NK-92 (cell line): Measurements from ENCODE around the gene CISH.

ENCODE experiments used
- DNase-seq: peaks from one replicate; lab custom pipeline; 2025; ENCODE audit not compliant: unreplicated experiment; lab: John Stamatoyannopoulos, UW

CISH gene

DNA sequence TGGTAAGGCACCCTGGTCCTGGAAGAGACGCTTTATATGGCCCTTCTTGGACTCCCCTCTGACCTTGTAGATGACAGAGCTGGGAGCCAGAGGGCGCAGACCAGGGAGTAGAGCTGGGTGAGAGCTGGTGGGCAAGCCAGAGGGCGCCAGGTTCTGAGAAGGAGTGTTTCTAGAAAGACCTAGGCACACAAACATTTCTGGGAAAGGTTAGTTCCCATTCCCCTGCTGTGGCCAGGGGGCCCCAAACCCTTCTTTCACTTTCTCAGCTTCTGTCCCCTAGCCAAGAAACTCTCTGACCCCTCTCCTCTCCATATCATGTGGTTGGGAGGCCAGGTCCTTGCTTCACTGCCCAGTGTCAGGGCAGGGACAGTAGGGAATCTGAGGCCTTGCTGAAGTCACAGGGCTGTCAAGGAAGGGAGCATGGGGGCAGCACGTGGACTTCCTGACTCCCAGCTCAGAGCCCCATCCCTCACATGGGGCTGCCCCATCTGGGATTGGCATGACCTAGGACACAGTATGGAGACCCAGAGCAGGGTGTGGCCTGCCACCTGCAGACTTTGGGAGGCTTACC is 38.7 kb downstream of the CISH start:
- DNase-seq: no peak

DNA sequence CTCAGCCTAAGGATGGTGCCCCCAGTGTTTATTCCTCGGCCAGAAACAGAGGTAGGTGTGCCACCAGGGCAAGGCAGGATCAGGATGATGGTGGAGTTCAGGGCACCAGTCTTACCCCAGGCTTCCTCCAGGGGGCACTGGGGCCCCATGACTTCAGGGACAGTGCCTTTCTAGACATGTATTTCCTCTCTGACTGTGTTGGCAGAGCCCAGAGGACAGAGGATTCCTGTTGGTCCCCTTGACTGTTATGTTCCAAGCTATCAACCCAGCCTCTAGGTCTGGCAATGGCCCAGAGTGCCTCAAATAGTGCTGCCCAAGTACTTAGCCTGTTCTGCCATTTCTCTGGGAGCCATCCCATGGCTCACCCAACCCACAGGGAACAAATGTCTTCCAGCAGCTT is 39.4 kb downstream of the CISH start:
- DNase-seq: no peak

DNA sequence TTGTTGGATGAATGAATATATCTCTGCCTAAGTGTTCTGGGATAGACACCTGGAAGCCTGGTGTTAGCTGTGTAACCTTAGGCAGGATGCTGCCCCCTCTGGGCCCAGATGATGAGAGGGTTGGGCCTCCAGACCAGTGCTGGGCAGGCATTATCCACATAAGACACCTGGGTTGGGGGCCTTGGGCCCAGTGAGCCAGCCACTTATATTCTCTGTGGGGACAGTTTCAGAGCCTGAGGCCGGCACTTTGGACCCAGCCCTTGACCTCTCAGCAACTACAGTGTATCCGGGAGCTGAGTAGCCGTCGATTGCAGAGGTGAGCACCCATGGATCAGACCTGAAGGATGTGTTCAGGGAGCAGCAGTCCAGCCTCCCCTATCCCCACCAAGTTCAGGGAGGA is 40.1 kb downstream of the CISH start:
- DNase-seq: no peak

DNA sequence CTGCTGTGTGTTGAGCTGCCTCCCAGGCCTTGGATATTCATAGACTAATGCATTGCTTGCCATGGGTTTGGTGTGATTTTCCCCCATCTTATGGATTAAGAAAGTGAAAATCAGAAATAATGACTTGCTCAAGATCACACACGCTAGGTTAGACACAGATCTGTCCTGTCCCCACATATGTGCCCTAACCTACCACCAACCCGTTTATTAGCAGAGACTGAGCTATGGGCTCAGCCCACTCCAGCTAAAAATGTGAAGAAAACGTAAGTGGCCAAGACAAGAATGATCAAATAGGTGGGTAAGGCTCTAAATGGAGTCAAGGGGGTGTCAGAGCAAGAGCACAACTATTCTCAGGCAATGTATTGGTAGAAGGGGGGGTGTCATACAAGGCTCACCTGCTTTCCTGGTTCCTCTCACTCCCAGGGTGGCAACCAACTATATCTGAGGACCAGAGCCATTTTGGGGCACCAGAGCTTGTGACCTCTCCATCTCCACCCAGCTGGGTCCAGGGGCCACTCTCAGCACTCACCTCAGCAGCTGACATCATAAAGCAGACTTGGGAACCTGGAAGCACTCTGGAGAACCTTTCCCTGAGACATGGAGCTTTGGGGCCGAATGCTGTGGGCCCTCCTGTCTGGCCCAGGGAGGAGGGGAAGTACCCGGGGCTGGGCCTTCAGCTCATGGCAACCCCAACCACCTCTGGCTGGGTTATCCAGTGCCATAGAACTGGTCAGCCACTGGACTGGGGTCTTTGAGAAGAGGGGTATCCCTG is 40.9 kb downstream of the CISH start:
- no peak for DNase-seq

DNA sequence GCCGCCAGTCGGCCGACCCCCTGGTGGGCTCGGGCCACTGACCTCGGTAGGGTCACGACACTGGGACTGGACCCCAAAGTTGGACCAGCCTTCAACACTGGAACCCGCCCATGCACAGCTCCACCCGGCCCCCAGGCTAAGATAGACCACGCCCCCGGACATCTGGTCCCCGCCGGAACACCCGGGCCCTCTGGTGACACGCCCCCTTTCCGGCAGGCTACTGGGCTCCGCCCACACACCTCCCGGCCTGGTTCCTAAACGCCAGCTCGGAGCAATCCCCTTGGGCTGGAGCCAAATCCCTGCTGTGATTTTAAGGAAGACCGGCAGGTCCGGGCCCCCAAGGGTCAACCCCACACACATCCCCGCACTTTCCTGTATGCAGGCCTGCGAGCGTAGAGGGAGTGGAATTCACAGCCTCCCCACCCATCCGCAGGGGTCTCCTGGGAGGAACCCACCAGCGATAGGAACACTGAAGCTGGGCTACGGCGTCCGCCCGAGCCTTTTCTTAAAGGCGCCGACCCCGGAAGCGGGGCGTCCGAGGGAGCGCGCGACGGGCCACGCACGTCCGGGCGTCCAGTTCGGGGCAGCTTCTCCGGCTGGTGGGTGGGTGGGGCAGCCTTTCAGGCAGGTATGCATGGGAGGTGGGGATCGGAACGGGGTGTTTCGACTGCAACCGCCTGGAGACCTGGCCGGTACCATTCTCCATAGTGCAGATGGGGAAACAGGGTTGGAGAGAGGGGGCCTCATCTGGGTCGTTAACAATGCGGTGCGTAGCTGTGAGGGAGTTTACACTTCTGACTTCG is 42.4 kb downstream of the CISH start, which contains the start of gene HEMK1:
TSS of gene HEMK1 (plus strand) at position 576 of the 803 bp plus-strand sequence. CDS start 1,583 bp downstream, outside the sequence.
- peak; percentile 48 for DNase-seq

DNA sequence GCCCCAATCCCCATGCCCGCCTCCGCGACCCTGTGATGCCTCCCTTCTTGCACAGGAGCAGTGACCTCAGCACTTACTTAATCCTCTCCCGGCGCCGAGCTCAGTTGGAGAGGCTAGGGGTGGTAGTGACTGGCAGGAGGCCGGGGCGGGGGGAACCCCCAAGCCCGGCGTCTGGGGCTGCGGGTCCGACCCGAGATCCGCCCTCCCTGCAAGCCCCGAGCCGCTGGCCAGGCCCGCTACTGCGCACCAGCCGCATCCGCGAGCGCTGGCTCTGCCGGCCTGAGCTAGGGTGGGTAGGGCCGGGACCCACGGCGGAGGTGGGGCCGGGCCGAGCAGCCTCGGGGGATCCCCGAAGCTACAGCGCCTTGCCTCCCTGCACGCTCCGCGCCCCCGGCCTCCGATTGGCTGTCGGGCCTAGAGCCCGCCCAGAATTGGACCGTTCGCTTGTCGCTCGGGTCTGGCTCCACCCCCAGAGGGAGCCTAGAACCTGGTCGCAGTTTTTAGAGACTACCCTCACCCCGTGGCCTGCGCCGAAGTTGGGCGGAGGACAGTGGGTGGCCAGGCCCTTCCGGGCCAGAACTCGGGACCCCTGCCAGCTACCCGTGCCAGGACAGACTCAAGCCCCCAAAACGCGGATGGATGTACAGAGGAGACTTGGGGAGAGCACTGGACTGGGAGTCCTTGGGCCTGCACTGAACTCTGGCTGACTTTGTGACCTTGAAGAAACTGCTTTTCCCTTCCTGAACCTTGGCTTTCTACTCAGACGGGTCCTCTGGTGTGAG is 44.0 kb downstream of the CISH start, which contains the start of gene C3orf18:
TSS of gene C3orf18 (minus strand) at position 362 of the 782 bp plus-strand sequence. CDS start 2,048 bp downstream, outside the sequence.
- peak; percentile 53 for DNase-seq

DNA sequence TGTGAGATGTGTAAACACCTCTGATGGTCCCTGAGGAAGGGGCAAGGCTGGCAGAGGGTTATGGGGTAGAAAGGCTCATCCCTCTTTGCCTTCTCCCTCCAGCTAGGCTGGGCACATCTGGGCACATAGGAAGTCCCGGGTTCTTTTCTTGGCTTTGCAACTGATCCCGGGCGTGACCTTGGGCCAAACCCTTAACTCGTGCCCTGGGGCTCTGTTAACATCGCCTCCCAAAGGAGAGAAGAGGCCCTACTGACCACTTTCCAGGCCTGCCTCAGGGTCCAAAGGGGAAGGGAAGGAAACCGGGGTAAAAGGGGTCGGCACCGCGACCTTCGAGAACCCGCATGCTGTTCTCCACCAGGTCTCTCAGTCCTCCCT is 44.6 kb downstream of the CISH start:
- no peak for DNase-seq

DNA sequence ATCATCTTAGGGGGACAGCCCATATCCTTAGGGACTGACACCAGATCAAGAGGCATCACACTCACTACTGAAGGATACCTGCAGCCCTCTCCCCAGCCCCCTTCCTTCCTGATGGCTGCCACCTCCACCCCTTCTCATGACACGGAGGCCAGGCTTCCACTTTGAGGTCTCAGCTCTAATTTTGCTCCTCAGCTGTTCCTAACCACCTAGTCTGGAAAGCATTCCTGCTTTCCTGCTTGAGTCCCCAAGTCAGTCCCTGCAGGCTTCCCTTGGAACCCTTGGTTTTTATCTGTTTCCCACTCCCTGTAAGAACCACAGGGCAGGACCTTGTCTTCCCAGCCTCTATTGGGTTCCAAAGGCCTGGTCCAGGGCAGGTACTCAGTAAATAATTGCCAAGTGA is 47.3 kb downstream of the CISH start:
- no peak for DNase-seq

DNA sequence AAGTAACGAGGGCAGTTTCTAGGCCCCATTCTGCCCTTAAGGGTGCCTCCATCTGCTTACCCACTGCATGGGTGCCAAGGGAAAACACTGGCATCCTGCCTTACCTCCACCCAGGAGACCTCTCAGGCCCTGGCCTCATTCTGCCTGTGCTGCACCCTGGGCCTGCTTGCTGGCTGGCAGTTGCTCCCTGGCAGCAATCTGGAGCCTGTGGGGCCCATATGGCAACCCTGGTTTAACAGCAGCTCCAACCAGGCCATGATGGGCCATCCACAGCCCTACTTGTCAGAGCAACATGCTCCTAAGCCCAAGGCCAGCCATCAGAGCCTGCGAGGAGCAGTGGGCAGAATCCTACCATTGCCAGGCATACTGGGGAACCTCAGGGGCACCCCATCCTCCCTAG is 47.7 kb downstream of the CISH start:
- DNase-seq: no peak

DNA sequence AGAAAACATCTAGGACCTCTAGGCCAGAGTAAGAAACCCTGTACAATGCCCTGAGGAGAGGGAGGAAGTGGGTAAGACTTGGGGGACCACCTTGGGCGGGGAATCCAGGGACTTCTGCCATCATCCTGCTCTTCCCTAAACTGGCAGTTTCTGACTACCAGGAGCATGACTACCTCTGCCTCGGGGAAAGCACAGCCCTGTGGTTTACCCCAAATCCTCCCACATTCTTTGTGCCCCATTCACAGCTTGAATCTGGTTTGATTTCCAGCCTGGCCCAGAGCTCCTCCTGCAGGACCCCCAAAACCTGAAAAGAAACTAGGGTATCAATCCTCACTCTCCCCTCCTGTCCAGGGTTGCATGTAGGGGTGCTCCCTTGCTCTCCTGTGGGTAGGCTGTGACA is 48.7 kb downstream of the CISH start:
- no peak for DNase-seq

DNA sequence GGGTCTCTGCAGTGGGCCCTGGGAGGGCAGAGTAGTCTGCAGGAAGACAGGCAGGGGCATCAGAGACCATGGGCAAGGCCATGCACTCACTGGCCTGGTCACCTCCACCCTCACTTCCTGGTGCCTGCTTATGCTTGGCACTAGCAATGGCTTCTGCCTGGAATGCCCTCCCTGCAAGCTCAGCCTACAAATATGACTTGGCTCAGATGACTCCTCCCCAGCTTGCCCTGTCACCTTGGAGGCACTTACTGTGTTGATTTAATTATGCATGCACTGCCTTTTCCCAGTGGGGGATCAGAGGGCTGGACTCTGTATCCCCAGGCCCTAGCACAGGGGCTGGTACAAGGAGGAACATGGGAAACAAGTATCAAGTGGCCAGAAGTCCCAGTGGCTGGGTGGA is 51.9 kb downstream of the CISH start:
- DNase-seq: no peak

DNA sequence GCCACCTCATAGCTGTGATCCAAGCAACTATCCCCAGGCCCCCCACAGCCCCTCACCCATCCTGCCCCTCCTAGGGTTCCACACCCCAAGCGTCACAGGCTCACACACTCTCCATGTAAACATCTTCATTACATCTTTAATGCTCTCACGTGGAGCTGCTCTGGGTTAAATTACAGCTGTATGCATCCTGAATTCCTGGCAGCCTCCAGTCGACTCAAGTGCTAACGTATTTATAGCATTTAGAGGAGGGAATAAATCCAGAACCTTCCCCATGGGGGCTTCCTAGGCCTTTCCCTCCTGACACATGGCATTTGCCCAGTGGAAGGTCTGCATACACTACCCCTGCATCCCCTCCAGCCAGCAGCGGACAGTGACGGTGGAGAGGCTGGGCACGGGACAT is 53.7 kb downstream of the CISH start:
- no peak for DNase-seq

DNA sequence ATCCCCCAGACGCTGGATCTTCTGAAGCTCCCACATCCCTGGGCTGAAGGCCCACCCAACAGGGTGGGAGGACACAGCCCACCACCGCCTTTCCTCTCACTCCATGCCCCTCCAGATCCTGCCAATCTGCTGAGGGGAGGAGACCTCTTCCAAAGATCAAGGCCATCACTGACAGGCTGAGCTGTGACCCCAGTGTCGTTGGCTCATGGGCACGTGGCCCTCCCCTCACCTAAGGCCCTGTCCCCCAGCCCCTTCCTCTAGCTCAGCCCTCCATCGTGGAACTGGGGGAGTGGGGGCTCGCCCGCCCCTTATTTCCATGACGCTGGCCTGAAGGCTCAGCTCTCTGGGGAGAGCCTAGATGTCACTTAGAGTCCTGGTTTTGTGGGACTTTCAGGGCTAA is 54.5 kb downstream of the CISH start:
- no peak for DNase-seq
